Smooth muscle cell (in vitro differentiated cells): Measurements from ENCODE around the gene MAN2A2. TPM values are rescaled to one million over a fixed set of nuclear protein-coding genes. Genes with fewer than 3 reads are reported as not detected.

Source experiments
- DNase-seq: peaks from one replicate; lab custom pipeline; 2025; ENCODE audit not compliant: unreplicated experiment; lab: John Stamatoyannopoulos, UW
- H2AFZ ChIP-seq: fragments of 200-600 bp; sonication (generic); 2 replicates; pipeline ENCODE4 v1.6.0; 2016; ENCODE audit warnings: antibody characterized with exemption, low read depth, mild to moderate bottlenecking
- H3F3A ChIP-seq: fragments of 200-600 bp; sonication (generic); 2 replicates; pipeline ENCODE4 v1.6.0; 2017; ENCODE audit warnings: antibody characterized with exemption, low read depth
- H3K27ac ChIP-seq: fragments of 200-600 bp; sonication (generic); 2 replicates; pipeline ENCODE4 v1.5.1; 2016; ENCODE audit warnings: low read depth, mild to moderate bottlenecking
- H3K27me3 ChIP-seq: fragments of 200-600 bp; sonication (generic); 2 replicates; pipeline ENCODE4 v1.6.1; 2016; ENCODE audit warnings: low read depth, mild to moderate bottlenecking
- H3K36me3 ChIP-seq: fragments of 200-600 bp; sonication (generic); 2 replicates; pipeline ENCODE4 v1.5.1; 2016; ENCODE audit warnings: low read depth
- H3K4me1 ChIP-seq: fragments of 200-600 bp; sonication (generic); 2 replicates; pipeline ENCODE4 v1.5.1; 2016; ENCODE audit warnings: low read depth
- H3K4me2 ChIP-seq: fragments of 200-600 bp; sonication (generic); 2 replicates; pipeline ENCODE4 v1.6.0; 2016; ENCODE audit warnings: mild to moderate bottlenecking
- H3K4me3 ChIP-seq: fragments of 200-600 bp; sonication (generic); 2 replicates; pipeline ENCODE4 v1.5.1; 2016; ENCODE audit warnings: mild to moderate bottlenecking
- H3K79me2 ChIP-seq: fragments of 200-600 bp; sonication (generic); 2 replicates; pipeline ENCODE4 v1.6.0; 2016; ENCODE audit warnings: low read depth, mild to moderate bottlenecking
- H3K9ac ChIP-seq: fragments of 200-600 bp; sonication (generic); 2 replicates; pipeline ENCODE4 v1.6.0; 2016; ENCODE audit warnings: low read depth
- H3K9me3 ChIP-seq: fragments of 200-600 bp; sonication (generic); replicated peaks from 2 replicates; pipeline ENCODE4 v1.5.1; 2016; ENCODE audit warnings: low read depth
- H4K20me1 ChIP-seq: fragments of 200-600 bp; sonication (generic); 2 replicates; pipeline ENCODE4 v1.6.0; 2016; ENCODE audit warnings: low read depth
- CTCF ChIP-seq: fragments of 200-600 bp; sonication (generic); IDR thresholded peaks from 2 replicates; pipeline ENCODE4 v1.5.1; 2017; ENCODE audit warnings: borderline replicate concordance, mild to moderate bottlenecking, antibody characterized with exemption; ENCODE audit not compliant: insufficient read depth, poor library complexity, severe bottlenecking
- WGBS: methylation state at CpG from one replicate; pipeline ENCODE4 v1.1.7; 2016; ENCODE audit warnings: low lambda C conversion rate; 5-methylcytosine and 5-hydroxymethylcytosine counted together
- polyA plus RNA-seq: library from polyadenylated mRNA; unstranded; fragments of >200 nt; fragmentation: Nextera tagmentation; extraction: Ambion mirVana; gene quantifications from 2 replicates; pipeline ENCODE4 v1.2.1, GENCODE V29; 2016
- total RNA-seq: library from RNA; depleted of rRNA; stranded (reverse); fragments of >200 nt; gene quantifications from 2 replicates; pipeline ENCODE4 v1.2.3, GENCODE V29; 2014

MAN2A2 gene
- total and polyA plus RNA-seq, 2 experiments from 2014 or later: 9.7 to 11.0 TPM

DNA sequence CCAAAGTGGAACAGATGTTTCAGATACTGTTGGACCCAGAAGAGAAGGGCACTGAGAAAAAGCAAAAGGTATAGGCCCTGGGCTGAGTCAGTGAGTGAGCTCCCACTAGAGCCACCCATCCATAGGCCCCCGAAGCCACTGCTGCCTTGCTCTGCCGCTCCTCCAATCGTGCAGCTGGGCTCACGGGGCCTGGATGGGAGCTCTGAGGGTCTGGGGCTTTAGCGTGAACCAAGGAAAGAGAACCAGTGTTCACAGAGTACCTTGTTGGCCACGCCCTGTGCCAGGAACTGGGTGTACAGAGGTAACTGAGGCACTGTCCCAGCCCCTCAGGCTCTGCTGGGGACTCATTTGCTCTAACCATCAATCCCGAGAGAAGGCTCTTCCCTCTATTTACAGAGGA, 36.7 kb downstream of the MAN2A2 start:
- no peaks in the 10 kb centered on the region for H3K27me3 ChIP-seq
- H3K4me3 ChIP-seq: no peak overlapping the region
- H3K4me1 ChIP-seq: peaks cover 6% of the 10 kb centered on the region
- no peaks in the 10 kb centered on the region for H3K9me3 ChIP-seq
- WGBS: 80% methylated on average over 7 of the region's 7 CpGs
- H3K79me2 ChIP-seq: peaks cover 12% of the 10 kb centered on the region
- no peak for DNase-seq
- TF ChIP-seq CTCF: no peak
- peaks cover 5% of the 10 kb centered on the region for H3K36me3 ChIP-seq
- H4K20me1 ChIP-seq: peaks cover 5% of the 10 kb centered on the region
- H3F3A ChIP-seq: no peaks in the 10 kb centered on the region
- no peak overlapping the region for H3K9ac ChIP-seq
- no peak overlapping the region for H2AFZ ChIP-seq
- H3K27ac ChIP-seq: no peak overlapping the region
- H3K4me2 ChIP-seq: no peak overlapping the region

DNA sequence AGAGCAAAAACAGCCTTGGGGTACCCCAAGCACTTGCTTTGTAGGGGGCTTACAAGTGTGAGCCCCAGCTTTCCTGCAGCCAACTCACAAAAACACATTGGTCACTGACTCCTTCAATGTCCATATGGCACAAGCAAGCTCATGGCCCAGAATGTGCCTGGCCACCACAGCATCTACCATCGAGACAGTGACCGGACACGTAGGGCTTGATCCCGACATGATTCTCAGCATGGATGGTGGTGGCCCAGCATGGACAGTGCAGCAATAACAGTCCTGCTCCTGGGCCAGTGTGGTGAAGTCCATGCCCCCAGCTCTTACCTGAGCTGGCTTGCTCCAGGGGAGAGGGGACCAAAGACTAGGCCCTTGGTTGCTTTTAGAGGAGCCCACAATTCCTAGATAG, 37.9 kb downstream of the MAN2A2 start:
- Histone ChIP-seq H3K27ac (no peak overlapping the region), H3K4me1 (peaks cover 5% of the 10 kb centered on the region), H3K36me3 (peaks cover 5% of the 10 kb centered on the region), H3K9ac (no peak overlapping the region), H3K9me3 (no peaks in the 10 kb centered on the region), H3K79me2 (peaks cover 5% of the 10 kb centered on the region), H3F3A (no peaks in the 10 kb centered on the region), H2AFZ (no peak overlapping the region), H3K4me2 (no peak overlapping the region), H3K27me3 (no peaks in the 10 kb centered on the region), H4K20me1 (peaks cover 5% of the 10 kb centered on the region), H3K4me3 (no peak overlapping the region)
- WGBS: 100% methylated on average over 4 of the region's 4 CpGs
- no peak for TF ChIP-seq CTCF
- DNase-seq: no peak

GRCh38 chr15:90942354-90943120, 39.4 kb downstream of the MAN2A2 start:
- Histone ChIP-seq H3K36me3 (peaks cover 5% of the 10 kb centered on the region), H3K4me2 (no peak overlapping the region), H3K4me1 (no peaks in the 10 kb centered on the region), H3K27me3 (no peaks in the 10 kb centered on the region), H2AFZ (no peak overlapping the region), H3K4me3 (no peak overlapping the region), H3K79me2 (no peaks in the 10 kb centered on the region), H3F3A (no peaks in the 10 kb centered on the region), H3K9ac (no peak overlapping the region), H4K20me1 (no peaks in the 10 kb centered on the region), H3K9me3 (no peaks in the 10 kb centered on the region), H3K27ac (no peak overlapping the region)
- no peak for DNase-seq
- no peak for TF ChIP-seq CTCF
- 93% methylated on average over 12 of the region's 12 CpGs for WGBS

GRCh38 chr15:90945091-90945490, 42.0 kb downstream of the MAN2A2 start:
- H3K36me3 ChIP-seq: peaks cover 5% of the 10 kb centered on the region
- WGBS: 85% methylated on average over 7 of the region's 7 CpGs

More at GRCh38 chr15:90945091-90945490, 42.0 kb downstream of the MAN2A2 start:
- no peaks in the 10 kb centered on the region for H3K9me3 ChIP-seq
- no peak overlapping the region for H3K9ac ChIP-seq
- H3K27me3 ChIP-seq: no peaks in the 10 kb centered on the region
- no peaks in the 10 kb centered on the region for H3F3A ChIP-seq
- no peak for TF ChIP-seq CTCF
- H2AFZ ChIP-seq: no peak overlapping the region
- H3K27ac ChIP-seq: no peak overlapping the region
- H4K20me1 ChIP-seq: no peaks in the 10 kb centered on the region
- H3K4me1 ChIP-seq: no peaks in the 10 kb centered on the region
- no peak overlapping the region for H3K4me2 ChIP-seq
- no peak overlapping the region for H3K4me3 ChIP-seq
- no peak for DNase-seq
- no peaks in the 10 kb centered on the region for H3K79me2 ChIP-seq
